IMR-90 (cell line): ENCODE data around the gene DOCK2. TPM values are rescaled to one million over a fixed set of nuclear protein-coding genes. Genes with fewer than 3 reads are reported as not detected.

ENCODE experiments used
- ATAC-seq: fragments of 200-7000 bp; cut with Tn5 transposase; 2 replicates; pipeline ENCODE4 v1.9.1; 2020; ENCODE audit warnings: low read depth, mild to moderate bottlenecking, moderate library complexity
- BruUV-seq: library from RNA; stranded (reverse); fragments of 400-500 nt; replicated peaks from 2 replicates; lab custom pipeline; 2021; lab: Mats Ljungman, UMichigan
- CTCF ChIA-PET: fragments of 300-600 bp; formaldehyde crosslinking; extraction: SDS; loops from one replicate; lab custom pipeline; 2021; ENCODE audit warnings: antibody characterized with exemption; lab: Yijun Ruan, JAX
- POLR2A ChIA-PET: fragments of 300-600 bp; sonication (Branson Sonifier 250); formaldehyde crosslinking; loops from one replicate; lab custom pipeline; 2022; ENCODE audit warnings: antibody characterized with exemption; ENCODE audit not compliant: unreplicated experiment; lab: Charles Lee
- DNase-seq: peaks from one replicate; pipeline ENCODE4 v3.0.0; 2013
- H2AFZ ChIP-seq: replicated peaks from 2 replicates; pipeline ENCODE3; 2013; ENCODE audit warnings: low read length, mild to moderate bottlenecking; ENCODE audit not compliant: poor library complexity
- H2AK5ac ChIP-seq: 2 replicates; pipeline ENCODE4 v1.6.1; 2013; ENCODE audit warnings: low read depth, low read length, inconsistent platforms
- H2AK9ac ChIP-seq: replicated peaks from 2 replicates; pipeline ENCODE3; 2013; ENCODE audit warnings: mild to moderate bottlenecking, low read depth, low read length, moderate library complexity; ENCODE audit not compliant: poor library complexity
- H2BK120ac ChIP-seq: 2 replicates; pipeline ENCODE4 v1.6.1; 2013; ENCODE audit warnings: low read depth, low read length, inconsistent platforms
- H2BK15ac ChIP-seq: 3 replicates; pipeline ENCODE4 v1.6.1; 2013; ENCODE audit warnings: low read depth, low read length, inconsistent platforms
- H2BK20ac ChIP-seq: 2 replicates; pipeline ENCODE4 v1.6.1; 2013; ENCODE audit warnings: low read depth, mild to moderate bottlenecking, inconsistent platforms, low read length, moderate library complexity
- H2BK5ac ChIP-seq: 2 replicates; pipeline ENCODE4 v1.6.1; 2013; ENCODE audit warnings: mild to moderate bottlenecking, low read depth, low read length, inconsistent platforms; ENCODE audit not compliant: poor library complexity, severe bottlenecking
- H3K14ac ChIP-seq: replicated peaks from 2 replicates; pipeline ENCODE4 v1.6.1; 2013; ENCODE audit warnings: low read depth, low read length, inconsistent platforms
- H3K18ac ChIP-seq: 2 replicates; pipeline ENCODE4 v1.6.1; 2013; ENCODE audit warnings: low read depth, low read length, control low read depth
- H3K23ac ChIP-seq: 2 replicates; pipeline ENCODE4 v1.6.1; 2013; ENCODE audit warnings: low read depth, low read length, inconsistent platforms
- H3K27ac ChIP-seq: 2 replicates; pipeline ENCODE4 v1.5.1; 2013; ENCODE audit warnings: mild to moderate bottlenecking, control low read depth, low read length; ENCODE audit not compliant: insufficient read depth
- H3K27me3 ChIP-seq: 2 replicates; pipeline ENCODE4 v1.6.1; 2013; ENCODE audit warnings: low read length; ENCODE audit not compliant: control insufficient read depth, insufficient read depth
- H3K36me3 ChIP-seq: 2 replicates; pipeline ENCODE4 v1.6.1; 2013; ENCODE audit warnings: low read length, mixed read lengths; ENCODE audit not compliant: control insufficient read depth, insufficient read depth
- H3K4ac ChIP-seq: 2 replicates; pipeline ENCODE4 v1.6.1; 2013; ENCODE audit warnings: low read depth, low read length, inconsistent platforms
- H3K4me1 ChIP-seq: 2 replicates; pipeline ENCODE4 v1.6.1; 2013; ENCODE audit warnings: low read length, mixed read lengths; ENCODE audit not compliant: control insufficient read depth, insufficient read depth
- H3K4me2 ChIP-seq: 2 replicates; pipeline ENCODE4 v1.6.1; 2013; ENCODE audit warnings: low read depth, mild to moderate bottlenecking, control low read depth, low read length, moderate library complexity
- H3K4me3 ChIP-seq: 2 replicates; pipeline ENCODE4 v1.5.1; 2013; ENCODE audit warnings: low read depth, mild to moderate bottlenecking, control low read depth, low read length, moderate library complexity; ENCODE audit not compliant: insufficient read depth
- H3K56ac ChIP-seq: 2 replicates; pipeline ENCODE4 v1.6.1; 2013; ENCODE audit warnings: low read length, inconsistent platforms; ENCODE audit not compliant: insufficient read depth; ENCODE audit errors: extremely low read depth
- H3K79me1 ChIP-seq, 2 experiments: 2 replicates each; pipeline ENCODE4 v1.6.1; 2013; ENCODE audit warnings: low read length in 2 of 2, inconsistent platforms in 1 of 2, low read depth in 1 of 2
- H3K9ac ChIP-seq: 2 replicates; pipeline ENCODE4 v1.6.1; 2013; ENCODE audit warnings: low read depth, low read length, control low read depth
- H3K9me1 ChIP-seq: 2 replicates; pipeline ENCODE4 v1.6.1; 2013; ENCODE audit warnings: low read length, inconsistent platforms; ENCODE audit not compliant: insufficient read depth
- H3K9me3 ChIP-seq: 2 replicates; pipeline ENCODE4 v1.6.1; 2013; ENCODE audit warnings: low read length; ENCODE audit not compliant: control insufficient read depth, insufficient read depth
- H4K20me1 ChIP-seq: 2 replicates; pipeline ENCODE4 v1.6.1; 2013; ENCODE audit warnings: low read length, inconsistent platforms; ENCODE audit not compliant: insufficient read depth
- H4K5ac ChIP-seq: 2 replicates; pipeline ENCODE4 v1.6.1; 2013; ENCODE audit warnings: mild to moderate bottlenecking, low read depth, low read length, control low read depth
- H4K8ac ChIP-seq, 2 experiments: 2 replicates each; pipeline ENCODE4 v1.6.1; 2013; ENCODE audit warnings: low read depth in 2 of 2, low read length in 2 of 2, control low read depth in 1 of 2, inconsistent platforms in 1 of 2
- H4K91ac ChIP-seq: 2 replicates; pipeline ENCODE4 v1.6.1; 2013; ENCODE audit warnings: low read depth, low read length, inconsistent platforms; ENCODE audit not compliant: insufficient read depth
- BHLHE40 ChIP-seq: fragments of 150-350 bp; IDR thresholded peaks from 2 replicates; pipeline ENCODE4 v1.6.1; 2016; ENCODE audit warnings: mild to moderate bottlenecking, low read depth, low read length
- CEBPB ChIP-seq: IDR thresholded peaks from 2 replicates; pipeline ENCODE4 v1.6.1; 2012; ENCODE audit warnings: low read depth, low read length, improper control_type of control experiment
- CTCF ChIP-seq: conservative IDR thresholded peaks from 2 replicates; pipeline ENCODE4 v1.5.1; 2012; ENCODE audit warnings: mild to moderate bottlenecking, low read depth, low read length, improper control_type of control experiment
- ELK1 ChIP-seq: fragments of 150-350 bp; IDR thresholded peaks from 2 replicates; pipeline ENCODE4 v1.6.1; 2016; ENCODE audit warnings: low read depth, mild to moderate bottlenecking, low read length, moderate library complexity, borderline replicate concordance
- MAFK ChIP-seq: IDR thresholded peaks from 2 replicates; pipeline ENCODE4 v1.6.1; 2012; ENCODE audit warnings: low read depth, low read length, improper control_type of control experiment
- MAZ ChIP-seq: IDR thresholded peaks from 2 replicates; pipeline ENCODE4 v1.6.1; 2012; ENCODE audit warnings: low read depth, mild to moderate bottlenecking, low read length, improper control_type of control experiment, moderate library complexity, borderline replicate concordance
- MXI1 ChIP-seq: IDR thresholded peaks from 2 replicates; pipeline ENCODE4 v1.6.1; 2012; ENCODE audit warnings: low read depth, mild to moderate bottlenecking, low read length, moderate library complexity, borderline replicate concordance
- NFE2L2 ChIP-seq: fragments of 150-350 bp; IDR thresholded peaks from 2 replicates; pipeline ENCODE4 v1.6.1; 2016; ENCODE audit warnings: low read depth, mild to moderate bottlenecking, low read length
- POLR2A ChIP-seq: IDR thresholded peaks from 2 replicates; pipeline ENCODE4 v1.6.1; 2012; ENCODE audit warnings: mild to moderate bottlenecking, low read depth, low read length
- RAD21 ChIP-seq: IDR thresholded peaks from 2 replicates; pipeline ENCODE4 v1.6.1; 2012; ENCODE audit warnings: low read length, improper control_type of control experiment
- RFX5 ChIP-seq: IDR thresholded peaks from 2 replicates; pipeline ENCODE4 v1.8.0; 2012; ENCODE audit warnings: low read depth, mild to moderate bottlenecking, low read length, moderate library complexity
- SMC3 ChIP-seq: fragments of 150-350 bp; IDR thresholded peaks from 2 replicates; pipeline ENCODE4 v1.6.1; 2016; ENCODE audit warnings: low read depth, mild to moderate bottlenecking, antibody characterized with exemption, low read length, moderate library complexity
- USF2 ChIP-seq: fragments of 150-350 bp; IDR thresholded peaks from 2 replicates; pipeline ENCODE4 v1.6.1; 2017; ENCODE audit warnings: mild to moderate bottlenecking, antibody characterized with exemption, low read length, low read depth
- dilution Hi-C: fragments of 300-500 bp; cut with HindIII; formaldehyde crosslinking; loops from one replicate; pipeline ENCODE4 v1.14.3; 2018; ENCODE audit warnings: low sequenced_read_pairs; ENCODE audit not compliant: unreplicated experiment
- in situ Hi-C: fragments of 300-500 bp; cut with MboI; formaldehyde crosslinking; loops from 3 replicates; pipeline ENCODE4 v1.14.3; 2019; ENCODE audit warnings: low sequenced_read_pairs, inconsistent platforms, mixed read lengths
- intact Hi-C: fragments of 100-400 bp; cut with micrococcal nuclease; formaldehyde crosslinking; loops from 2 replicates; pipeline ENCODE4 v1.10.0; 2022
- polyA plus RNA-seq, 3 experiments: library from polyadenylated mRNA; depleted of rRNA; stranded (reverse); fragments of >200 nt; gene quantifications; 2 replicates each; pipeline ENCODE4 v1.2.3, GENCODE V29; 2012; ENCODE audit warnings: low replicate concordance in 1 of 3
- total RNA-seq: library from RNA; depleted of rRNA; stranded (reverse); fragments of >200 nt; gene quantifications from 2 replicates; pipeline ENCODE4 v1.2.3, GENCODE V29; 2012

Gene DOCK2
- total and polyA plus RNA-seq, 2 of the 4 experiments (the other 2 are of a cell fraction), result 0.72 to 3.0 TPM

- H2BK5ac ChIP-seq, result no peak overlapping the region
- DNase-seq (no peak), ATAC-seq (no peak)
- in situ Hi-C loops (no loop called here), dilution Hi-C loops (no loop called here), intact Hi-C loops (no loop called here)
- no peak overlapping the region for H3K4ac ChIP-seq
- no peak overlapping the region for H4K8ac ChIP-seq
- no peaks in the 10 kb centered on the region for H4K20me1 ChIP-seq
- H3K4me3 ChIP-seq, result no peak overlapping the region
- no peak for TF ChIP-seq RFX5
- TF ChIP-seq MAZ, result no peak
- TF ChIP-seq RAD21, result no peak
- no peak for TF ChIP-seq SMC3
- TF ChIP-seq CEBPB, result no peak
- no peak for TF ChIP-seq BHLHE40
- TF ChIP-seq USF2, result no peak
- TF ChIP-seq MAFK, result no peak
- no peak for TF ChIP-seq NFE2L2
- TF ChIP-seq ELK1, result no peak
- TF ChIP-seq CTCF, result no peak
- no peak for TF ChIP-seq POLR2A
- TF ChIP-seq MXI1, result no peak
- H2AK9ac ChIP-seq, result no peak overlapping the region
- no peak overlapping the region for H4K5ac ChIP-seq
- H3K36me3 ChIP-seq, result no peaks in the 10 kb centered on the region
- ChIA-PET POLR2A (no interaction called here), CTCF (no interaction called here)
- no peaks in the 10 kb centered on the region for H3K4me1 ChIP-seq
- no peaks in the 10 kb centered on the region for H3K9me1 ChIP-seq
- no peak overlapping the region for H2BK120ac ChIP-seq
- no peak overlapping the region for H2AFZ ChIP-seq
- no peaks in the 10 kb centered on the region for H3K9me3 ChIP-seq
- BruUV-seq, result no TSS peak
- H4K91ac ChIP-seq, result no peak overlapping the region
- H3K14ac ChIP-seq, result no peak overlapping the region
- H3K18ac ChIP-seq, result no peak overlapping the region
- H3K27me3 ChIP-seq, result peaks cover 2% of the 10 kb centered on the region; the same call in 1 of the 2 replicates
- H3K9ac ChIP-seq, result no peak overlapping the region
- H3K79me1 ChIP-seq, result no peaks in the 10 kb centered on the region
- no peak overlapping the region for H3K27ac ChIP-seq
- H2BK20ac ChIP-seq, result no peak overlapping the region
- no peak overlapping the region for H2AK5ac ChIP-seq
- H3K56ac ChIP-seq, result no peak overlapping the region
- H2BK15ac ChIP-seq, result no peak overlapping the region
- H3K23ac ChIP-seq, result no peak overlapping the region
- no peak overlapping the region for H3K4me2 ChIP-seq
Measured at GRCh38 chr5:170067152-170067551, 430.1 kb downstream of the DOCK2 start.
